GM23338 (cell line): ENCODE results near the gene TBK1. TPM values are rescaled to one million over a fixed set of nuclear protein-coding genes. Genes with fewer than 3 reads are reported as not detected.

ENCODE experiments used
- ATAC-seq: fragments of 200-7000 bp; cut with Tn5 transposase; 3 replicates; pipeline ENCODE4 v1.9.1; 2020
- DNase-seq: peaks from one replicate; pipeline ENCODE4 v3.0.0-alpha.2; 2015; ENCODE audit warnings: low spot score
- H2AFZ ChIP-seq: fragments of 200-600 bp; sonication (generic); 2 replicates; pipeline ENCODE4 v1.8.0; 2016; ENCODE audit warnings: antibody characterized with exemption, mild to moderate bottlenecking, moderate library complexity
- H3F3A ChIP-seq: fragments of 200-600 bp; sonication (generic); replicated peaks from 2 replicates; pipeline ENCODE4 v1.8.0; 2017; ENCODE audit warnings: antibody characterized with exemption, mixed run types, low read depth
- H3K27ac ChIP-seq: fragments of 200-600 bp; sonication (generic); 2 replicates; pipeline ENCODE4 v1.6.1; 2016; ENCODE audit warnings: low read depth
- H3K27me3 ChIP-seq: fragments of 200-600 bp; sonication (generic); 2 replicates; pipeline ENCODE4 v1.8.0; 2016; ENCODE audit warnings: mild to moderate bottlenecking, mixed run types, moderate library complexity; ENCODE audit not compliant: insufficient read depth
- H3K36me3 ChIP-seq: fragments of 200-600 bp; sonication (generic); 2 replicates; pipeline ENCODE4 v1.8.0; 2016; ENCODE audit warnings: mild to moderate bottlenecking; ENCODE audit not compliant: insufficient read depth
- H3K4me1 ChIP-seq: fragments of 200-600 bp; sonication (generic); 2 replicates; pipeline ENCODE4 v1.8.0; 2016; ENCODE audit warnings: mild to moderate bottlenecking, moderate library complexity; ENCODE audit not compliant: insufficient read depth
- H3K4me2 ChIP-seq: fragments of 200-600 bp; sonication (generic); 2 replicates; pipeline ENCODE4 v1.7.1; 2017; ENCODE audit warnings: mixed run types
- H3K4me3 ChIP-seq: fragments of 200-600 bp; sonication (generic); 2 replicates; pipeline ENCODE4 v1.6.1; 2016; ENCODE audit warnings: mixed run types
- H3K79me2 ChIP-seq: fragments of 200-600 bp; sonication (generic); replicated peaks from 2 replicates; pipeline ENCODE4 v1.8.0; 2017; ENCODE audit warnings: mild to moderate bottlenecking; ENCODE audit not compliant: insufficient read depth
- H3K9me2 ChIP-seq: fragments of 200-600 bp; sonication (generic); 2 replicates; pipeline ENCODE4 v1.8.0; 2017; ENCODE audit not compliant: insufficient read depth
- H4K20me1 ChIP-seq: fragments of 200-600 bp; sonication (generic); replicated peaks from 2 replicates; pipeline ENCODE4 v1.8.0; 2017; ENCODE audit warnings: mild to moderate bottlenecking; ENCODE audit not compliant: insufficient read depth
- H3K27ac Mint-ChIP-seq: 2 replicates; pipeline ENCODE4 v1.8.0; 2020; ENCODE audit warnings: inconsistent platforms, mild to moderate bottlenecking, moderate library complexity, mixed read lengths
- H3K27me3 Mint-ChIP-seq: 3 replicates; pipeline ENCODE4 v1.8.0; 2022; ENCODE audit warnings: low read depth, mild to moderate bottlenecking, moderate library complexity, mixed read lengths, inconsistent platforms; ENCODE audit not compliant: insufficient read depth, poor library complexity
- H3K36me3 Mint-ChIP-seq: 3 replicates; pipeline ENCODE4 v1.8.0; 2021; ENCODE audit warnings: low read depth, mild to moderate bottlenecking, inconsistent platforms, moderate library complexity, mixed read lengths
- H3K4me1 Mint-ChIP-seq: 3 replicates; pipeline ENCODE4 v1.8.0; 2020; ENCODE audit warnings: mild to moderate bottlenecking, inconsistent platforms, mixed read lengths
- H3K4me3 Mint-ChIP-seq: 3 replicates; pipeline ENCODE4 v1.8.0; 2021; ENCODE audit warnings: moderate library complexity, mild to moderate bottlenecking, inconsistent platforms, mixed read lengths
- H3K9me3 Mint-ChIP-seq: 3 replicates; pipeline ENCODE4 v1.8.0; 2020; ENCODE audit warnings: moderate library complexity, mild to moderate bottlenecking, inconsistent platforms, mixed read lengths
- CREB1 ChIP-seq: fragments of 250-450 bp; sonication (Bioruptor Pico); IDR thresholded peaks from 2 replicates; pipeline ENCODE4 v1.5.0; 2020; ENCODE audit warnings: low read depth, mild to moderate bottlenecking, moderate library complexity
- CTCF ChIP-seq, 2 experiments: fragments of 200-600 bp in 1 of 2; sonication (generic) in 1 of 2; conservative IDR thresholded peaks; 2 replicates each; pipeline versions ENCODE4 v1.5.1 to v1.6.1; 2016 to 2017; ENCODE audit warnings: antibody characterized with exemption in 2 of 2, low read depth in 2 of 2, mild to moderate bottlenecking in 2 of 2, moderate library complexity in 1 of 2
- ETS1 ChIP-seq: IDR thresholded peaks from 2 replicates; pipeline ENCODE4 v1.6.1; 2016; ENCODE audit warnings: antibody characterized with exemption
- EZH2 ChIP-seq: fragments of 200-600 bp; sonication (generic); IDR thresholded peaks from one replicate; pipeline ENCODE4 v1.8.0; 2017; ENCODE audit warnings: antibody characterized with exemption, mild to moderate bottlenecking, low read depth; ENCODE audit not compliant: unreplicated experiment
- EZH2phosphoT487 ChIP-seq: fragments of 200-600 bp; sonication (generic); IDR thresholded peaks from one replicate; pipeline ENCODE4 v1.8.1; 2018; ENCODE audit warnings: antibody characterized with exemption; ENCODE audit not compliant: unreplicated experiment
- JUNB ChIP-seq: IDR thresholded peaks from one replicate; pipeline ENCODE4 v1.6.1; 2016; ENCODE audit warnings: antibody characterized with exemption; ENCODE audit not compliant: unreplicated experiment
- NANOG ChIP-seq: IDR thresholded peaks from 2 replicates; pipeline ENCODE4 v1.6.1; 2016; ENCODE audit warnings: antibody characterized with exemption, borderline replicate concordance
- POLR2AphosphoS5 ChIP-seq: IDR thresholded peaks from 2 replicates; pipeline ENCODE4 v1.6.1; 2016; ENCODE audit warnings: antibody characterized with exemption, low read depth
- REST ChIP-seq: IDR thresholded peaks from one replicate; pipeline ENCODE4 v1.6.1; 2018; ENCODE audit warnings: antibody characterized with exemption; ENCODE audit not compliant: unreplicated experiment
- STAT1 ChIP-seq: IDR thresholded peaks from one replicate; pipeline ENCODE4 v1.6.1; 2016; ENCODE audit warnings: antibody characterized with exemption; ENCODE audit not compliant: unreplicated experiment
- ZNF114 ChIP-seq: fragments of 250-450 bp; sonication (Bioruptor Pico); IDR thresholded peaks from 2 replicates; pipeline ENCODE4 v1.5.0; 2020; ENCODE audit warnings: mild to moderate bottlenecking, moderate library complexity
- ZNF331 ChIP-seq: fragments of 250-450 bp; sonication (Bioruptor Pico); IDR thresholded peaks from 2 replicates; pipeline ENCODE4 v1.5.0; 2020; ENCODE audit warnings: low read depth, mild to moderate bottlenecking, moderate library complexity
- ZNF462 ChIP-seq: fragments of 250-450 bp; sonication (Bioruptor Pico); IDR thresholded peaks from 2 replicates; pipeline ENCODE4 v1.5.0; 2020; ENCODE audit warnings: mild to moderate bottlenecking, moderate library complexity
- polyA plus RNA-seq: library from polyadenylated mRNA; unstranded; fragments of >200 nt; fragmentation: Nextera tagmentation; extraction: Ambion mirVana; gene quantifications from 2 replicates; pipeline ENCODE4 v1.2.1, GENCODE V29; 2016
- total RNA-seq: library from RNA; depleted of rRNA; stranded (reverse); fragments of >200 nt; shearing (Covaris generic); gene quantifications from 2 replicates; pipeline ENCODE4 v1.2.3, GENCODE V29; 2014

TBK1 gene
- total and polyA plus RNA-seq, 2 experiments from 2014 or later: 21.7 to 29.9 TPM

GRCh38 chr12:64418209-64418608, 33.7 kb upstream of the TBK1 start:
- Mint-ChIP-seq H3K4me3 (no peak overlapping the region), H3K9me3 (no peaks in the 10 kb centered on the region), H3K27me3 (no peaks in the 10 kb centered on the region), H3K4me1 (no peaks in the 10 kb centered on the region), H3K27ac (no peak overlapping the region), H3K36me3 (peaks cover 96% of the 10 kb centered on the region)
- ATAC-seq (no peak), DNase-seq (no peak)
- H3F3A ChIP-seq: no peaks in the 10 kb centered on the region
- H3K9me2 ChIP-seq: no peaks in the 10 kb centered on the region
- H3K4me3 ChIP-seq: no peak overlapping the region
- peaks cover 98% of the 10 kb centered on the region for H3K36me3 ChIP-seq
- TF ChIP-seq REST (no peak), POLR2AphosphoS5 (no peak), ZNF462 (no peak), ZNF114 (CRISPR knock-in tag) (no peak), EZH2 (no peak), ZNF331 (CRISPR knock-in tag) (no peak), NANOG (no peak), STAT1 (no peak), JUNB (no peak), CREB1 (CRISPR knock-in tag) (no peak), CTCF (conservative IDR thresholded peaks at IDR 0.05; ENCODE audit: low read depth in 2 of 2) (no peak), EZH2phosphoT487 (no peak), ETS1 (no peak)
- H3K27ac ChIP-seq: no peak overlapping the region
- no peak overlapping the region for H2AFZ ChIP-seq
- H4K20me1 ChIP-seq: peaks cover 26% of the 10 kb centered on the region
- peaks cover 18% of the 10 kb centered on the region; the same call in 1 of the 2 replicates for H3K79me2 ChIP-seq
- no peaks in the 10 kb centered on the region for H3K4me1 ChIP-seq
- H3K27me3 ChIP-seq: no peaks in the 10 kb centered on the region
- no peak overlapping the region for H3K4me2 ChIP-seq
